ENCODE measurements around the gene LRRTM1.

LRRTM1 gene

GRCh38 chr2:80302314-80303005, 2.1 kb downstream of the LRRTM1 start:
- DNase-seq: no peak

GRCh38 chr2:80302001-80302313, 2.6 kb downstream of the LRRTM1 start:
- DNase-seq: no peak

- DNase-seq: no peak
These were observed 3.6 kb downstream of the LRRTM1 start for GRCh38 chr2:80300954-80301353.

- DNase-seq: no peak
These were observed 4.2 kb downstream of the LRRTM1 start for GRCh38 chr2:80300346-80300745.

GRCh38 chr2:80299661-80300060, 4.9 kb downstream of the LRRTM1 start:
- no peak for DNase-seq

- no peak for DNase-seq
These were observed 5.6 kb downstream of the LRRTM1 start for GRCh38 chr2:80298954-80299353.

GRCh38 chr2:80293039-80293438, 11.5 kb downstream of the LRRTM1 start:
- no peak for DNase-seq

- DNase-seq: no peak
These were observed 12.1 kb downstream of the LRRTM1 start for GRCh38 chr2:80292474-80292873.

GRCh38 chr2:80291656-80292055, 12.9 kb downstream of the LRRTM1 start:
- no peak for DNase-seq

- no peak for DNase-seq
These were observed 16.0 kb downstream of the LRRTM1 start for GRCh38 chr2:80288576-80288975.

GRCh38 chr2:80281049-80281448, 23.5 kb downstream of the LRRTM1 start:
- DNase-seq: no peak

GRCh38 chr2:80280598-80280997, 24.0 kb downstream of the LRRTM1 start:
- no peak for DNase-seq

GRCh38 chr2:80269806-80270205, 34.7 kb downstream of the LRRTM1 start:
- no peak for DNase-seq

GRCh38 chr2:80266231-80266630, 38.3 kb downstream of the LRRTM1 start:
- no peak for DNase-seq

GRCh38 chr2:80259292-80259691, 45.3 kb downstream of the LRRTM1 start:
- no peak for DNase-seq

- no peak for DNase-seq
These were observed 45.8 kb downstream of the LRRTM1 start for GRCh38 chr2:80258793-80259192.

- no peak for DNase-seq
These were observed 46.2 kb downstream of the LRRTM1 start for GRCh38 chr2:80258341-80258740.

- DNase-seq: no peak
These were observed 47.1 kb downstream of the LRRTM1 start for GRCh38 chr2:80257450-80257849.

- no peak for DNase-seq
These were observed 47.8 kb downstream of the LRRTM1 start for GRCh38 chr2:80256782-80257167.

- DNase-seq: no peak
These were observed 48.4 kb downstream of the LRRTM1 start for GRCh38 chr2:80255918-80256781.

- DNase-seq: no peak
These were observed 52.1 kb downstream of the LRRTM1 start for GRCh38 chr2:80252294-80252986.
